Activated CD4-positive, alpha-beta T cell treated with anti-CD3 and anti-CD28 coated beads, Interleukin-2, amount 50 U/mL, for 4 hours (primary cell): ENCODE measurements around the gene PCDHGA4.
"Not testable (repeated sequence)": the region's sequence is repeated elsewhere in the genome, so short reads cannot be mapped to it uniquely, and the experiment has no call there.

Experiments
- DNase-seq, 2 experiments: peaks; one replicate each; pipeline ENCODE4 v3.0.0-alpha.2; 2020

PCDHGA4 gene

DNA sequence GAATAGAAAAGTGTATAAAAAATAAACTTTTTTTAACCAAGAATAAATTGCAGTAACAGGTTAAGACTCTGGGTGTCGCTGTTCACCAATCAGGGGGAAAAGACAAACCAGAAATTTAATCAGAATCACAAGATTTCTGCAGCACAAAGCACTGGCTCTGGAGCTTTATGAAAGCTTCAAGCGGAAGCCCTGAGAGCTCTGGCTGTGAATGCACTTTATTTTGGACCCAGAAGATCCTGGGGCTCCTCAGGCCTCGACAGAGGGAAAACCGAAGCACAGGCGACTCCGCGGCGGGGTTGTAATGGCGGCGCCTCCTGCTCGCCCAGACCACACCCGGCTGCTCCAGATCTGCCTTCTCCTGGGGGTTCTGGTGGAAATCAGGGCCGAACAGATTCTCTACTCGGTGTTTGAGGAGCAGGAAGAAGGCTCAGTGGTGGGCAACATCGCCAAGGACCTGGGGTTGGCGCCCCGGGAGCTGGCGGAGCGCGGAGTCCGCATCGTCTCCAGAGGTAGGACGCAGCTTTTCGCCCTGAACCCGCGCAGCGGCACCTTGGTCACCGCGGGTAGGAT, at the start of gene PCDHGA4:
TSS of gene PCDHGA4 (plus strand) at position 122 of the 570 bp plus-strand sequence. CDS start at position 209, 87 bp downstream.
- no peak for DNase-seq

DNA sequence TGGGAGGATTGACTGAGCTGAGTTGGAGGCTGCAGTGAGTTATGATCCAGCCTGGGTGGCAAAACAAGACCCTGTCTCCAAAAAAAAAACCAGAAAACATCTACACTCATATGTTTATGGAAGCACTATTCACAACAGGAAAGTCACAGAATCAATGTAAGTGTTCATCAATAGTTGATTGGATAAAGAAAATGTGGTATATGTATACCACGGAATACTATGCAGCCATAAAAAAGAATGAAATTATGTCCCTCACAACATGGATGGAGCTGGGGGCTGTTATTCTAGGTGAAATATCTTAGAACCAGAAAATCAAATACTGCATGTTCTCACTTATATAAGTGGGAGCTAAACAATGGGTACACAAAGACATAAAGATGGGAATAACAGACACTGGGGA, 48.2 kb upstream of the PCDHGA4 start:
- no peak for DNase-seq

DNA sequence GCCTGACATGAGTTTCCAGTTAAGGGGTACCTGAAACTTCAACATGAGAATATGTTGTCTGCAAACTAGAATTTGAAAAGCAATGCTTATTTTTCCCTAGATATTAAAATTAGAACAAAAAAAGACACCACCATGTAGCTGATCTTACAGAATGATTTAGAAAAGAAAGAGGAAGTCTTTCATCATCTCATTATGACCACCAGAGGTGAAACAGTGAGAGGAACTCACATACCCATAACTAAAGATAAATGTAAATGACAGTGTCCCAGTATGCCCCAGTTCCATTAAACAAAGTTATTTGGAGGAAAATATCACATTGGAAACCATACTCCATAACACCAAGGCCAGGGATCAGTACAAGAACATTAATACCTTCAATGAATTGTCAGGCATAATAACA, 41.1 kb upstream of the PCDHGA4 start:
- DNase-seq, result no peak

DNA sequence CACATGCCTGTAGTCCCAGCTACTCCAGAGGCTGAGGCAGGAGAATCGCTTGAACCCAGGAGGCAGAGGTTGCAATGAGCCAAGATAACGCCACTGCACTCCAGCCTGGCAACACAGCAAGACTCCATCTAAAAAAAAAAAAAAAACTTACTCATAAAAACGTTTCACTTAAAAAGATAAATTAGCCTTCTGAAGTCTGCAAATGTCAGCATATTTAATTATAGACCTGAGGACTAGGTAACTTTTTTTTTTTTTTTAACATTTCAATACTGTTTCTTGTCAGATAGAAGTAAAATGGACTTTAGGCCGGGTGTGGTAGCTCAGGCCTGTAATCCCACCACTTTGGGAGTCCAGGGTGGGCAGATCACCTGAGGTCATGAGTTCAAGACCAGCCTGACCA, 37.9 kb upstream of the PCDHGA4 start:
- DNase-seq, result not testable (repeated sequence)

DNA sequence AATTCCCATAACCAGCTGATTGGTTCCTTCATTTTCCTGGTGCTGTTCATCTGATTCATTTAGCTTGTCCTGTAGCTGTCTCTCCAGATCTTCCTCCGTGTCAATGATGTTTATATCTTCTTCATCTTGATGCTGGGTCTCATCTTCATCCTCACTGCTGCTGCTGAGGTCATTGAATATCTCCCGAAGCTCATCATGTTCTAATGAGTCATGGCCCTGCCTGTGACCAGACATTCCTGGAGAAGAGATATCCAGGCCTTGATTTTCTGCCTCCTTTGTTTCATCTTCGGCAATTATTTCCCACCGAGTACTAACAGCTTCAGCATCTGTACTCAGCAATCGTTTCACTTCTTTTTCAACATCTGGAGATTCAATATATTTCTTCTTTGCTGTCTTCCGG, 35.6 kb upstream of the PCDHGA4 start:
- no peak for DNase-seq

DNA sequence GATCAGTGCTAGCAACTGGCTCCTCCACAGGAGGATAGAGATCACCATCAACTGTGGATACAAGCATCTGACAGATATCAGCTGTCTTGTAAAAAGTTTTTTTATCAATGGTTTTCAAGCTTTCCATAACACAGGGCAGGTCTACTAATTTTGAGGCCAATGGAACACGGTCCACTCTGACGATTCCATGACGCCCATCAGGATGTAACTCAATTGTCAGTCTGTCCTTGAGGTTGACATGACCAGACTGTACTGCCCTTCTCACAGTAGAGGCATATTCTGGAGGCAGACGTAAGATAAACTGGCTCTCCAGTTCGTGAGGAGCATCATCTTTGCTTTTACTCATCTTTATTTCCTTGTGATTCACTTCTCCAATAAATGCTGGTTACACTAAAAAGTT, 35.1 kb upstream of the PCDHGA4 start:
- DNase-seq, result no peak

DNA sequence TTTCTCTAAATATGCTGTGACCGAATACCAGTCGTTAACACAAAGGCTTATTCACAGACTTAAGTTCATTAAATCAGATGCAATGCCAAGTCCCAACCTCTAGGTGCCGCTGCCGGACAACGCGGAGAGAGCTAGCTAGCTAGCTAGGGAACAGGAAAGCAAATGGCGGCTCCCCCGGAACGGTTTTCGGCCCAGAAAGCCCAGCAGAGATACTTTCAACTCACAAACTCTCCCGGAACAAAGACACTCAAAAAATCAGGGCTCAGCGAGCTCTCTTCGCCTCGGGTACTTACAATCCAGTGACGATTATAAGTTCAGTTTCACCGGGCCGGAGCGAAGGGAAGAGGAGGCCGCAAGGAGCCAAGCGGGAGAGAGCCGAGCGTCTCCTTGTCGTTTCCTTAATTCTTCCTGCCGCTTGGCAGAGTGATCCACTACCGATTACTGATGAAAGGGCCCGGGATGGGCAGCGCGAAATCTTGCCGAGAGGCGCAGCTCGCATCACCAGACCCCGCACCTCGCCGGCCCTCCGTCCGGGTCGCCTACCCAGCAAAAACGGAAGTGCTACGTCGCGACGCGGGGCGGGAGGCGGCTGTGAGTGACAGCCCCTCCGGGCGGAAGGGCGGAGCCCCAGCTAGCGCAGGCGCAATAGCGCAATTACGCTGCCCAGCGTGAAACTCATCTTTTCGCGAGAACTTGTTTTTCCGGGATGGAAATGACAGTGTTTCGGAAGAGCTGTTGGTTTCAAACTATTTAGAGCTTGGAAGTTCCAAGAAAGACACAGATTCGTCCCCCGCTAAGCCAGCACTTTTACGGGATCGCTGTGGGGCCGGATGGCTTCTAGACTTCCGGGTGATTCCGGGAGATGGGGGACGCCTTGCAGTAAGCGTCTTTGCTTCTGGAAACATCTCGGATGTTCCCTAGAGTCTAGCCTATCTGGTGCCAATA, 34.3 kb upstream of the PCDHGA4 start, which contains the start of gene TAF7:
TSS of gene TAF7 (minus strand) at position 560 of the 945 bp plus-strand sequence. CDS start 740 bp downstream, outside the sequence.
- DNase-seq, result peak; percentile 89

DNA sequence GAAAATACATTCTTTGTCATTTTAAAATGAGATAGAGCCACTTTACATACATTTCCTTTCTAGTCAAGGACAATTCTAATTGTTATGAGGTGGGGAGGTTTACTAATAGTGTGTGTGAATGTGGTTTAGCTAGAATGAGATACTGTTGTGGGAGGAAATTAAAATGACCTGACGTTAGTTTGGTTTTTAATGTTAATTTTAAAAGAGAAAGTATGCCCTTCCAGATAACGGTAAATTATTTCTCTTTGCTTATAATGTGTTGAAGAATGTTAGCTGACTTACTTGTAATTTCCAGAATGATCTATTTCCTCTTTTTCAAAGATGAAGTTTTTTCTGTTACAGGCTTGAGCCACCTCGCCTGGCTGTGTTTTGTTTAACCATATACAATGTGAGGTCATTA, 32.6 kb upstream of the PCDHGA4 start:
- DNase-seq, result no peak

DNA sequence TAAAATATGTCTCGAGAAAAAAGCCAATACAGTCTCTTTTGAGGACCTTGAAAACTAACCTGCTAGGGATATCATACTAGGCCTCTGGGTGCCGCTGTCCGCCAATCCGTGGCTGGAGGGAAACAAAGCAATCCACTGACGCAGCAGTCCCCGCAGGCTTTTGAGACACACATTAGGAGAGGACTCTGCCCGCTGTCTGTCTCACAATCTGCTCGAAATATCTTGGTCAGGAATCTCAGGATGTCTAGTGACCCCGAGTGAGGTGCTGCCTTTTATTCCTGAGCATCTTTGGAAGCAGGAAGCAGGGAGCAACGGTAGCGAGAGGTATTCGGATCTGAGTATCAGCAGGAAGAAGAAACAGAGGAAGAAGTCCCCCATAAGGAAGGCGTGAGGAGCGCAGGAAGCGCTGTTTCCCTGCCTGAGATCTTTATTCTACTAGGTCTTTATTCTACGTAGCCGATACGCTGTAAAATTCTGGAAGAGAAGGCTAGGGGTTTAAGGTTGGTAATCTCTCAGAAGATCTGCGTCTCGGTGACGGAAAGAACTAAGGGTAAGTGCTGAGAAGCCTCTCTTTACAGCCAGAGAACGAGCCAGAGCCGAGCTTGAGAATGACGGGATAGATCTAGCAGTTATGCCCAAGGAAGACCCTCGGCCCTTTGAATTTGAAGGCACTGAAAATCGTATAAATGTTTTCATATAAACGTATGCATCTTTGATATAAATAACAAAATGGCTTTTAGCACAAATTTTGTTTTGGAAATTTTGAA, 28.6 kb upstream of the PCDHGA4 start:
- DNase-seq, result peak; percentile 60 to 64

DNA sequence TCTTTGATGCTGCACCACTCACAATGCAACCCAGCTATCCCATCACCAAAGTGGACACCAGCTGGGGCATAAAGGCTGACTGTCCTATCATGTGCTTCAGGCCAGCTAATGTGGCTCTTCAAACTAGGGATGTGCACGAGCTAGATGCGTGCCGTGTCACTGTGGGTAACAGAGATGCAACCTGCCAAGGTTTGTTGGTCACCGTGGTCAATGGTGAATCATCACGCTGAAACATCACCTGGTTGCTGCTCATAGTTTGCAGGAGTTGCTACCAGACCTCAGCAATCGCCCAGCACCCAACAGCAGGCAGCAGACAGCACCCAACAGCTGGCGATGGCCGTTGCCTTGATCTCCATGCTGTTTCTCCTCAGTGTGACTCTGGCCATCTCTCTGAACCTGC, 26.6 kb upstream of the PCDHGA4 start:
- no peak for DNase-seq

DNA sequence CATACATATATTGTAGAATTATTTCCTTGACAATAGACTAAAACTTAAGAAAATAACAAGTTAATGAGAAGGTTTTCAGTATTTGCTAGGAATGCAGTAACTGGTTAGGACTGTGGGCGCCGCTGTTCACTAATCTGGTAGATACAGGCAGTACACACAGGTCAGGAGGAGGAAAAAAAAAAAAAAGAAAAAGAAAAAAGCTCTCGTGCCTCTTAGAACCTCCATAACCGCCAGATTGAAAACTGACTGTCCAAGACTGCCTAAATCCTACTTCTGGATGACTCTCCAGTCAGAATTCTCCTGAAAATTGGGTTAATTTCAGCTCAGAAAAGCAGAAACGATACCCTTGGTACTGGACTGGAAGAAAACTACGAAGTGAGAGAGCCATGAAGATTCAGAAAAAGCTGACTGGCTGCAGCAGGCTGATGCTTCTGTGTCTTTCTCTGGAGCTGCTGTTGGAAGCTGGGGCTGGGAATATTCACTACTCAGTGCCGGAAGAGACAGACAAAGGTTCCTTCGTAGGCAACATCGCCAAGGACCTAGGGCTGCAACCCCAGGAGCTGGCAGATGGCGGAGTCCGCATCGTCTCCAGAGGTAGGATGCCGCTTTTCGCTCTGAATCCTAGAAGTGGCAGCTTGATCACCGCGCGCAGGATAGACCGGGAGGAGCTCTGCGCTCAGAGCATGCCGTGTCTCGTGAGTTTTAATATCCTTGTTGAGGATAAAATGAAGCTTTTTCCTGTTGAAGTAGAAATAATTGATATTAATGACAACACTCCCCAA, 24.3 kb upstream of the PCDHGA4 start, which contains the start of gene PCDHGA1:
TSS of gene PCDHGA1 (plus strand) at position 216 of the 782 bp plus-strand sequence.
- peak; percentile 16 to 20 for DNase-seq

DNA sequence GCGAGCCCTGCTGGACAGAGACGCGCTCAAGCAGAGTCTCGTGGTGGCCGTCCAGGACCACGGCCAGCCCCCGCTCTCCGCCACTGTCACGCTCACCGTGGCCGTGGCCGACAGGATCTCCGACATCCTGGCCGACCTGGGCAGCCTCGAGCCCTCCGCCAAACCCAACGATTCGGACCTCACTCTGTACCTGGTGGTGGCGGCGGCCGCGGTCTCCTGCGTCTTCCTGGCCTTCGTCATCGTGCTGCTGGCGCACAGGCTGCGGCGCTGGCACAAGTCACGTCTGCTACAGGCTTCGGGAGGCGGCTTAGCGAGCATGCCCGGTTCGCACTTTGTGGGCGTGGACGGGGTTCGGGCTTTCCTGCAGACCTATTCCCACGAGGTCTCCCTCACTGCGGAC, 22.2 kb upstream of the PCDHGA4 start:
- DNase-seq, result not testable (repeated sequence)

DNA sequence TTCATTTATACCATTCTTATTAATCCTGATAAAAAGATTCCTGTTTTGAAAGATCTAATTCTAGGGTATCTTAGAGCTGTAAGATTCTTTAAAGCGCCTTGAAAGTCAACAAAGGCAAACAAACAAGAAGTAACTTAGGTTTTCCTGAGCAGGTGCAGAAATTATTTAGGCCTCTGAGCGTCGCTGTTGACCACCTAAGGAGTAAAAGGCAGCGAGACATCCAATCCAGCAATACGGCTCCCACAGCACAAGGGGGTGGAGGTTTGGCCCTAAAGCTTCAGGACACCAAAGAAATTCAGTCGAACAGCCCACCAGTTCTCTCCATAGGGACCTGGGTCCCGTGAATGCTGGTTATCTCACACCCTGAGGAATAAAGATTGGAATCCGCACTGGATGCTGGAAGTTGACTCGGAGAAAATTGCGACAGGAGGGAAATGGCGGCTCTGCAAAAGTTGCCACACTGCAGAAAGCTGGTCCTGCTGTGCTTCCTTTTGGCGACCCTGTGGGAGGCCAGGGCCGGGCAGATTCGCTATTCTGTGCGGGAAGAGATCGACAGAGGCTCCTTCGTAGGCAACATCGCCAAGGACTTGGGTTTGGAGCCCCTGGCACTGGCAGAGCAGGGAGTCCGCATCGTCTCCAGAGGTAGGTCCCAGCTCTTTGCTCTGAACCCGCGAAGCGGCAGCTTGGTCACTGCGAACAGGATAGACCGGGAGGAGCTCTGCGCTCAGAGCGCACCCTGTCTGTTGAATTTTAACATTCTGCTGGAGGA, 16.1 kb upstream of the PCDHGA4 start, which contains the start of gene PCDHGA2:
TSS of gene PCDHGA2 (plus strand) at position 223 of the 769 bp plus-strand sequence.
- DNase-seq, result no peak

DNA sequence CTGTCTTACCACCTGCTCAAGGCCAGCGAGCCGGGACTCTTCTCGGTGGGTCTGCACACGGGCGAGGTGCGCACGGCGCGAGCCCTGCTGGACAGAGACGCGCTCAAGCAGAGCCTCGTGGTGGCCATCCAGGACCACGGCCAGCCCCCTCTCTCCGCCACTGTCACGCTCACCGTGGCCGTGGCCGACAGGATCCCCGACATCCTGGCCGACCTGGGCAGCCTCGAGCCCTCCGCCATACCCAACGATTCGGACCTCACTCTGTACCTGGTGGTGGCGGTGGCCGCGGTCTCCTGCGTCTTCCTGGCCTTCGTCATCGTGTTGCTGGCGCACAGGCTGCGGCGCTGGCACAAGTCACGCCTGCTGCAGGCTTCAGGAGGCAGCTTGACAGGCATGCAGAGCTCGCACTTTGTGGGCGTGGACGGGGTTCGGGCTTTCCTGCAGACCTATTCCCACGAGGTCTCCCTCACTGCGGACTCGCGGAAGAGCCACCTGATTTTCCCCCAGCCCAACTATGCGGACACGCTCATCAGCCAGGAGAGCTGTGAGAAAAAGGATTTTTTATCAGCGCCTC, 14.0 kb upstream of the PCDHGA4 start:
- DNase-seq, result not testable (repeated sequence)

DNA sequence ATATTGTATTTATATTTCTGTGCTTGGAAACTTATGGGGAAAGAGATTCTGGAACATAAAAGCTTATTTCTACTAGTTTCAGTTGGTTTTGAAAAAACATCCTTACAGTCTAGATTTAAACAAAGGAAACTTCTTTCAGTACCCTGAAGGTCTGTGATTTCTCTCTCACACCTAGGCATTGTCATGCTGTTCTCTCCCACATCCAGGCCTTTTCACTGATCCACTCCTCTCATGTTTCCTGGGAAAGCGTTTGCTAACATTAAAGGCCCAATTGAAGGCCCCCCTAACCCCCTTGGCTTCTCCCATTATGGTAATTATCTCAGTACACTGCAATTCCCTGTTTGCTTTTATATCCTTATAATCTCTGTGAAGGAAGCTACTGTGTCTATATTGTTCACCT, 12.0 kb upstream of the PCDHGA4 start:
- no peak for DNase-seq

DNA sequence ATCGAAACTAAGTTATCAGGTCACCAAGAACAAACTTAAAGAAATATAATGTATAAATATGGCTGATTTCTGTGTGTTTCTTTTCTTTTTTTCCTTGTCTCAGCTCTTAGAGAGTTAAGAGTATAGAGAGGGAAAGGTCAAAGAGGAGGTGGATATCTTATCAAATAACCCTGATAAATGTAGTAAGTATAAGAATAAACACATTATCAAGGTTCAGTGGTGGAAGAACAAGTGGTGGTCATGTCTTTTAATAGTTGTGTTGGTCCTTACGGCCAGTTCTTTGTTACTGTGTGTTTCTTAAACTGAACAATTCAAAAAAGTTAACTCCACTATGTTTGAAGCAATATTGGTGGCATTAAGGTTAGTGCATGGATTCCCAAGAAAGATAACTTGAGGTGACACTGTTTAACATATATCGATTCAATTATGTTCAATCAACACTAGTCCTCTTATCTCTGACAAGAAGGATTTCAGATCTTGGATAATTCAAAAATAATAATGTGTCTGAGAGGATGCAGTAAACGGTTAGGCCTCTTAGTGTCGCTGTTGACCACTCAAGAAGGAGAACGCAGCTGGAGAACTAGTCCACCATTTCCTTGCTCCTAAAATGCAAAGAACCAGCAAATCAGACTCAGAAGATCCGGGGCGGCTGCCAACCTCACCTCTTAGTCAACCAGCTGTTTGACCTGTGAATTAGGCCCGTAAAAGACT, 11.4 kb upstream of the PCDHGA4 start, which contains the start of gene PCDHGA3:
TSS of gene PCDHGA3 (plus strand) at position 588 of the 711 bp plus-strand sequence. CDS start 205 bp downstream, outside the sequence.
- DNase-seq, result no peak

DNA sequence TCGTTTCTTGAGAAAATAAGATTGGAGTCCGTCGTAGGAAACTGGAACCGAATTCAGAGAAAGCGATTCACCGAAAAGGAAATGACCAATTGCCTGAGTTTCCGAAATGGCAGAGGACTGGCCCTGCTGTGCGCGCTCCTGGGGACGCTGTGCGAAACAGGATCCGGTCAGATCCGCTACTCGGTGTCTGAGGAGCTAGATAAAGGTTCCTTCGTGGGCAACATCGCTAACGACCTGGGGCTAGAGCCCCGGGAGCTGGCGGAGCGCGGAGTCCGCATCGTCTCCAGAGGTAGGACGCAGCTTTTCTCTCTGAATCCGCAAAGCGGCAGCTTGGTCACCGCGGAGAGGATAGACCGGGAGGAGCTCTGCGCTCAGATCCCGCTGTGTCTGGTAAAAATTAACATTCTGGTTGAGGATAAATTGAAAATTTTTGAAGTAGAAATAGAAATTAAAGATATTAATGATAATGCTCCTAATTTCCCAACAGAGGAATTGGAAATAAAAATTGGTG, 10.8 kb upstream of the PCDHGA4 start:
- DNase-seq, result no peak

DNA sequence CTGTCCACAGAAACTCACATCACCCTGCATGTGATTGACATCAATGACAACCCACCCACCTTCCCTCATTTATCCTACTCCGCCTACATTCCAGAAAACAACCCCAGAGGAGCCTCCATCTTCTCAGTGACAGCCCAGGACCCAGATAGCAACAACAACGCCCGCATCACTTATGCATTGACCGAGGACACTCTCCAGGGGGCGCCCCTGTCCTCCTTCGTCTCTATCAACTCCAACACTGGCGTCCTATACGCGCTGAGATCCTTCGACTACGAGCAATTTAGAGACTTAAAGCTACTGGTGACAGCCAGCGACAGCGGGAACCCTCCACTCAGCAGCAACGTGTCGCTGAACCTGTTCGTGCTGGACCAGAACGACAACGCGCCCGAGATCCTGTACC, 9.5 kb upstream of the PCDHGA4 start:
- DNase-seq, result no peak

DNA sequence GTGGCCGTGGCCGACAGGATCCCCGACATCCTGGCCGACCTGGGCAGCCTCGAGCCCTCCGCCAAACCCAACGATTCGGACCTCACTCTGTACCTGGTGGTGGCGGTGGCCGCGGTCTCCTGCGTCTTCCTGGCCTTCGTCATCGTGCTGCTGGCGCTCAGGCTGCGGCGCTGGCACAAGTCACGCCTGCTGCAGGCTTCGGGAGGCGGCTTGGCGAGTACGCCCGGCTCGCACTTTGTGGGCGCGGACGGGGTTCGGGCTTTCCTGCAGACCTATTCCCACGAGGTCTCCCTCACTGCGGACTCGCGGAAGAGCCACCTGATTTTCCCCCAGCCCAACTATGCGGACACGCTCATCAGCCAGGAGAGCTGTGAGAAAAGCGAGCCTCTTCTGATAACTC, 8.8 kb upstream of the PCDHGA4 start:
- DNase-seq, result not testable (repeated sequence)
